ENCODE data around the gene ABT1. TPM values are rescaled to one million over a fixed set of nuclear protein-coding genes. Genes with fewer than 3 reads are reported as not detected.
A peak's percentile ranks its signal among the peaks of the same experiment; 100 is the strongest.

Gene ABT1
- total RNA-seq, 1 donor: 16.4 TPM

- TF ChIP-seq, protein P1, sequence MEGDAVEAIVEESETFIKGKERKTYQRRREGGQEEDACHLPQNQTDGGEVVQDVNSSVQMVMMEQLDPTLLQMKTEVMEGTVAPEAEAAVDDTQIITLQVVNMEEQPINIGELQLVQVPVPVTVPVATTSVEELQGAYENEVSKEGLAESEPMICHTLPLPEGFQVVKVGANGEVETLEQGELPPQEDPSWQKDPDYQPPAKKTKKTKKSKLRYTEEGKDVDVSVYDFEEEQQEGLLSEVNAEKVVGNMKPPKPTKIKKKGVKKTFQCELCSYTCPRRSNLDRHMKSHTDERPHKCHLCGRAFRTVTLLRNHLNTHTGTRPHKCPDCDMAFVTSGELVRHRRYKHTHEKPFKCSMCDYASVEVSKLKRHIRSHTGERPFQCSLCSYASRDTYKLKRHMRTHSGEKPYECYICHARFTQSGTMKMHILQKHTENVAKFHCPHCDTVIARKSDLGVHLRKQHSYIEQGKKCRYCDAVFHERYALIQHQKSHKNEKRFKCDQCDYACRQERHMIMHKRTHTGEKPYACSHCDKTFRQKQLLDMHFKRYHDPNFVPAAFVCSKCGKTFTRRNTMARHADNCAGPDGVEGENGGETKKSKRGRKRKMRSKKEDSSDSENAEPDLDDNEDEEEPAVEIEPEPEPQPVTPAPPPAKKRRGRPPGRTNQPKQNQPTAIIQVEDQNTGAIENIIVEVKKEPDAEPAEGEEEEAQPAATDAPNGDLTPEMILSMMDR (IDR thresholded peaks at IDR 0.05; ENCODE audit: insufficient read depth, low read depth, low read length): no peak
- peak; percentile 92 for DNase-seq (ENCODE audit: low read depth)
- H3K4me3 ChIP-seq (ENCODE audit: low read depth, low read length): peak overlapping the region; percentile 75
Observed at GRCh38 chr6:26553635-26554446, 42.9 kb upstream of the ABT1 start.

DNA sequence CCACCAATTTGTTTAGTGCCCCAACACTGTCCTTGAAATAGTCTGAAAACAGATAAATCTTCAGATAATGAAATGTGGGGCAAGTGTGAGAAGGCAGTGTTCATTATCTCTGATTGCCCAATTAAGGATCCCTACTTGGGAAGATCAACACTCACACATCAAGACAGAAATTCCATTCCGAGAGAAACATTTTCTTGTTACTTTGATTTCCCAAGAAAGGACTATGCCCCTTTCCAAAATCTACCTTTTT lies 42.4 kb upstream of the ABT1 start:
- TF ChIP-seq, protein P1 (IDR thresholded peaks at IDR 0.05; ENCODE audit: insufficient read depth, low read depth, low read length): no peak
- peak overlapping the region; percentile 75 for H3K4me3 ChIP-seq (ENCODE audit: low read depth, low read length)
- no peak for DNase-seq (ENCODE audit: low read depth)

DNA sequence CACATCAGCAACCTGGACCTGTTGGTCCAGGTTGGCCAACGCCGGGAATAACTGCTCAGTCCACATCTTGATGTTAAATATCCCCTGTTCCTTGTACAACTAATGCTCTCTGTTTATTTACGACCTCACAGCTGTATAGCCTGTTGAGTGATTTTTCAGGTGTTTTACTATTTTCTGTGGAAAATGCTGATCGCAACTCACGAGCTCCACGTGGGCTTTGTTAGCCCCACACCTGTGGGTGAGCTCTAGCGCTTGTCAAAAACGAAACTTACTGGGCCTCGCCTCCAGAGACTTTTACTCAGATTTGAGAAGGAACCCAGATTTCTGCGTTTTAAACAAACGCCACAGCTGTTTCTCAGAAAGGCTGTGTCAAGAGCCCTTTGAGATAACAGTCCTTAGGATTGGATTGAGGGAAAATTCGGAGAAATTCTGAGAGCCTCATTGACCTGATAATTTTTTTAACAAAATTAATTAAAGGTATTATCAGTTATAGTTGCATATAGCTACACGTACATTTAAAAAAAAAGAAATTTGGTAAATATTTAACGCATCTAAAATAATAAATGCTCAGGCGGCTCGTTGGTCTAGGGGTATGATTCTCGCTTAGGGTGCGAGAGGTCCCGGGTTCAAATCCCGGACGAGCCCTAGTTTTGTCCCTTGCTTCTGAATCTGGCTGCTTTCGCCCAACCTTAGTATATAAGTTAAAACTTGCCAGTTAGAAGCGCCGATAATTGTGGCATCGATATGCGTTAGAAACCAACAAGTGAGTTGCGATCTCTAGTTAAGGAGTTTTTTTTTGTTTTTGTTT lies 41.9 kb upstream of the ABT1 start:
- peak overlapping the region; percentile 75 for H3K4me3 ChIP-seq (ENCODE audit: low read depth, low read length)
- peak; percentile 64 for DNase-seq (ENCODE audit: low read depth)
- TF ChIP-seq, protein P1 (IDR thresholded peaks at IDR 0.05; ENCODE audit: insufficient read depth, low read depth, low read length): no peak

GRCh38 chr6:26555505-26556262 lies 41.1 kb upstream of the ABT1 start:
- no peak for DNase-seq (ENCODE audit: low read depth)
- TF ChIP-seq, protein P1 (IDR thresholded peaks at IDR 0.05; ENCODE audit: insufficient read depth, low read depth, low read length): no peak
- H3K4me3 ChIP-seq (ENCODE audit: low read depth, low read length): peak overlapping the region; percentile 75

DNA sequence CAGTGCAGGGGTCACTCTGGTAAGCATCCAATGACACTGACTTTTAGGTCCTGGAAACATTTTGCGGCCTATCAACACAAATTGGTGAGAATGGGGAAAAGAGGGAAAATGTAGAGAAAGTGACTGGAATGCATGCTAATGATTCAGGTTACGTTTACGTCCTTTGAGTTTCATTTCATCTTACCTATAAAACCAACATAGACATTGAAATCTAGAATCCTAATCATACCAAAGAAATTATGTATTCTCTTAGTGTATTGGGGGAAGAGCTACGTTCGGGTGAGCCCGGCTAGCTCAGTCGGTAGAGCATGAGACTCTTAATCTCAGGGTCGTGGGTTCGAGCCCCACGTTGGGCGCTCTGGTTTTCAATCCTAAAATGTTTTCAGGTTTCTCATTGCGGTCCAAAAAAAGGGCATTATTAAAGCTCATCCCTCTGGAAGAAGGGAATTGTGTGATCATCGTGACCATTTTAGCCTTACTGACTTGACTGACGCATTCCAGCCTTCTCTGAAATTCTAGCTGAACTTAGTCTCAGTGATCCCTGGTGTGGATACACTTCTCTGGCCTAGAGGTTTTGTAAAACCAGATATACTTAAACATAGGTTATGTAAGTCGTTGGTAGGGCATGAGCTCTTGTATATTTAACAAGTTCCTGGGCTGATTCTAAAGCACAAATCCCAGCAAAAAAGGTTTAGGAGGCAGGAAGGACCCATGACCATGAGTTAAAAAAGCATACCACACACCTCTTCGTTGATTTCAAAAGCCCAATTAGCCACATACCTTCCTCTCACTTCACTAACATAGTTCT lies 40.3 kb upstream of the ABT1 start:
- no peak overlapping the region for H3K4me3 ChIP-seq (ENCODE audit: low read depth, low read length)
- TF ChIP-seq, protein P1 (IDR thresholded peaks at IDR 0.05; ENCODE audit: insufficient read depth, low read depth, low read length): no peak
- peak; percentile 82 for DNase-seq (ENCODE audit: low read depth)
